Measurements from ENCODE around the gene WARS2.

Gene WARS2

DNA sequence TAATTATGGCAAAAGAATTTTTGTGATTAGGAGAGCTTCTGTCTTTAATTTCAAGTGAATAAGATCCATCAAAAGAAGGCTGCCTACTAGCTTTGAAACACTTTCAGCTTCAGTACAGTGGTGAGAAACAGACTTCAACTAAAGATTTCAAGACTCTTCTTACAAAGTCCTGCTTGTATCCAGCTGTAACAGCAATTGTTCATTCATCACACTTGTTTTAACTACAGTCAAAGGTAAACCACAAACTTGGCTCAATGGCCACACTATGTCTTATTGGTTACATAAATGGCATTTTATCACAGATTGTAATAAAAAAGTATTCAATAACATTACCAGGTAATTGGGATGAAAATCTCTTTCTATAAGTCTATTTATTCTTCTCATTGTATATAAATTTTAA lies 59.2 kb downstream of the WARS2 start:
- no peak for TF ChIP-seq FOXP2 (optimal IDR thresholded peaks at IDR 0.05; ENCODE audit: borderline replicate concordance, extremely low read depth, extremely low read length, insufficient read depth)

DNA sequence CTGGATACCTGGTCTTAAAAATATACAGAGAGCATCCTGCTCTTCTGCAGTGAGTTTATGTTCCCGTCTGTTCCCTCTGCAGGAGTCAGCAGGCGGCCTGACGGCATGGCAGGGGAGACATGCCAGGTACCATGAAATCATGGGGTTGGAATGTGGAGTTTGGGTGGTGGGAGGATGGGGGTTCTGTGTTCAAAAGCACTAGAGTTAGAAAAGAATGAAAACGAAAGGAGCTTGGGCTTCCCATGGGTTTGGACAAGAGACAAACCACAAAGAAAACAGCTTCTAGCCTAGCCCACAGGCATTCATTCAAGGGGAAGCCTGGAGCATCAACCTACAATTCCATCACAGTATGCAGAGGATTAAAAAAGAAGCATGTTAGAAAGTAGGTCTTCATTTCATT lies 59.9 kb downstream of the WARS2 start:
- TF ChIP-seq FOXP2 (optimal IDR thresholded peaks at IDR 0.05; ENCODE audit: borderline replicate concordance, extremely low read depth, extremely low read length, insufficient read depth): no peak
- TF ChIP-seq SIN3A (IDR thresholded peaks at IDR 0.05; ENCODE audit: borderline replicate concordance, insufficient read depth, low read length): no peak
- no peak for TF ChIP-seq POLR2AphosphoS5 (IDR thresholded peaks at IDR 0.05; ENCODE audit: low read depth, low read length)
- TF ChIP-seq, protein P1, sequence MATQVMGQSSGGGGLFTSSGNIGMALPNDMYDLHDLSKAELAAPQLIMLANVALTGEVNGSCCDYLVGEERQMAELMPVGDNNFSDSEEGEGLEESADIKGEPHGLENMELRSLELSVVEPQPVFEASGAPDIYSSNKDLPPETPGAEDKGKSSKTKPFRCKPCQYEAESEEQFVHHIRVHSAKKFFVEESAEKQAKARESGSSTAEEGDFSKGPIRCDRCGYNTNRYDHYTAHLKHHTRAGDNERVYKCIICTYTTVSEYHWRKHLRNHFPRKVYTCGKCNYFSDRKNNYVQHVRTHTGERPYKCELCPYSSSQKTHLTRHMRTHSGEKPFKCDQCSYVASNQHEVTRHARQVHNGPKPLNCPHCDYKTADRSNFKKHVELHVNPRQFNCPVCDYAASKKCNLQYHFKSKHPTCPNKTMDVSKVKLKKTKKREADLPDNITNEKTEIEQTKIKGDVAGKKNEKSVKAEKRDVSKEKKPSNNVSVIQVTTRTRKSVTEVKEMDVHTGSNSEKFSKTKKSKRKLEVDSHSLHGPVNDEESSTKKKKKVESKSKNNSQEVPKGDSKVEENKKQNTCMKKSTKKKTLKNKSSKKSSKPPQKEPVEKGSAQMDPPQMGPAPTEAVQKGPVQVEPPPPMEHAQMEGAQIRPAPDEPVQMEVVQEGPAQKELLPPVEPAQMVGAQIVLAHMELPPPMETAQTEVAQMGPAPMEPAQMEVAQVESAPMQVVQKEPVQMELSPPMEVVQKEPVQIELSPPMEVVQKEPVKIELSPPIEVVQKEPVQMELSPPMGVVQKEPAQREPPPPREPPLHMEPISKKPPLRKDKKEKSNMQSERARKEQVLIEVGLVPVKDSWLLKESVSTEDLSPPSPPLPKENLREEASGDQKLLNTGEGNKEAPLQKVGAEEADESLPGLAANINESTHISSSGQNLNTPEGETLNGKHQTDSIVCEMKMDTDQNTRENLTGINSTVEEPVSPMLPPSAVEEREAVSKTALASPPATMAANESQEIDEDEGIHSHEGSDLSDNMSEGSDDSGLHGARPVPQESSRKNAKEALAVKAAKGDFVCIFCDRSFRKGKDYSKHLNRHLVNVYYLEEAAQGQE (IDR thresholded peaks at IDR 0.05; ENCODE audit: insufficient read depth in 1 of 2, low read depth in 2 of 2, low read length in 2 of 2): no peak
- TF ChIP-seq TAF1 (IDR thresholded peaks at IDR 0.05; ENCODE audit: borderline replicate concordance, insufficient read depth, low read length): no peak

GRCh38 chr1:119079881-119080280 lies 60.6 kb downstream of the WARS2 start:
- TF ChIP-seq SIN3A (IDR thresholded peaks at IDR 0.05; ENCODE audit: borderline replicate concordance, insufficient read depth, low read length) (no peak), POLR2AphosphoS5 (IDR thresholded peaks at IDR 0.05; ENCODE audit: low read depth, low read length) (no peak), FOXP2 (optimal IDR thresholded peaks at IDR 0.05; ENCODE audit: borderline replicate concordance, extremely low read depth, extremely low read length, insufficient read depth) (no peak), TAF1 (IDR thresholded peaks at IDR 0.05; ENCODE audit: borderline replicate concordance, insufficient read depth, low read length) (no peak)
- TF ChIP-seq, protein P1 (IDR thresholded peaks at IDR 0.05; ENCODE audit: insufficient read depth in 1 of 2, low read depth in 2 of 2, low read length in 2 of 2): no peak

DNA sequence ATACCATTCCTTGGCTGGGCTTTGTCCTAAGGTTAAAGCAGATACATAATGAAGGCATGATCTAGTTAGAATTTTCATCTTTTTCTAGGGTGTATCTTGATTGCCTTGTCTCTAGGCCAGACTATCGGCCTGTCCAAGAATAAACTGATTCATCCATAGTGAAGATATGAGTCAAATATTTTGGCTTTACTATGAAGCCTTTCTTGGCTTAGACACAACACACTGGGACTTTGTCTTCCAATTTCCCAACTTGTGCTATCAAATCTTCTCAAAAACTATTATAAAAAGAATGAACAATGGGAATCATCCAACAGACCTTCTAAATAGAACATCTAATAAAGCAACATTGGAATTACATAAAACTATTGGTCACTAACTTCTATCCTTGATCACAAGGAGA lies 64.8 kb downstream of the WARS2 start:
- TF ChIP-seq SIN3A (IDR thresholded peaks at IDR 0.05; ENCODE audit: borderline replicate concordance, insufficient read depth, low read length) (no peak), FOXP2 (optimal IDR thresholded peaks at IDR 0.05; ENCODE audit: borderline replicate concordance, extremely low read depth, extremely low read length, insufficient read depth) (no peak), POLR2AphosphoS5 (IDR thresholded peaks at IDR 0.05; ENCODE audit: low read depth, low read length) (no peak), TAF1 (IDR thresholded peaks at IDR 0.05; ENCODE audit: borderline replicate concordance, insufficient read depth, low read length) (no peak)
- TF ChIP-seq, protein P1 (IDR thresholded peaks at IDR 0.05; ENCODE audit: insufficient read depth in 1 of 2, low read depth in 2 of 2, low read length in 2 of 2): no peak

DNA sequence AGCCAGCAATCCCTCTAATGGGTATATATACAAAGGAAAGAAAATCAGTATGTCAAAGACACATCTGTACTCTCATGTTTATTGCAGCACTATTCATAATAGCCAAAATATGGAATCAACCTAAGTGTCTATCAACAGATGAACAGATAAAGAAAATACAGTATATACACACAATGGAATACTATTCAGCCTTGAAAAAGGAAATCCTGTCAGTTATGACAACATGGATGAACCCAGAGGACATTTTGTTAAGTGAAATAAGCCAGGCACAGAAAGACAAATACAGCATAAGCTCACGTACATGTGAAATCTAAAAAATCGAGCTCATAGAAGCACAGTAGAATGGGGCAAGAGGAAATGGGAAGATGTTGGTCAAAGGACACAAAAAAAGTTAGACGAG lies 69.1 kb downstream of the WARS2 start:
- TF ChIP-seq TAF1 (IDR thresholded peaks at IDR 0.05; ENCODE audit: borderline replicate concordance, insufficient read depth, low read length) (no peak), POLR2AphosphoS5 (IDR thresholded peaks at IDR 0.05; ENCODE audit: low read depth, low read length) (no peak), FOXP2 (optimal IDR thresholded peaks at IDR 0.05; ENCODE audit: borderline replicate concordance, extremely low read depth, extremely low read length, insufficient read depth) (no peak), SIN3A (IDR thresholded peaks at IDR 0.05; ENCODE audit: borderline replicate concordance, insufficient read depth, low read length) (no peak)
- TF ChIP-seq, protein P1 (IDR thresholded peaks at IDR 0.05; ENCODE audit: insufficient read depth in 1 of 2, low read depth in 2 of 2, low read length in 2 of 2): no peak
